AML-193 (cell line): Measurements from ENCODE around the gene UBTD2.

Experiments
- DNase-seq, 2 experiments: peaks; one replicate each; lab custom pipeline; 2025; lab: John Stamatoyannopoulos, UW

UBTD2 gene

DNA sequence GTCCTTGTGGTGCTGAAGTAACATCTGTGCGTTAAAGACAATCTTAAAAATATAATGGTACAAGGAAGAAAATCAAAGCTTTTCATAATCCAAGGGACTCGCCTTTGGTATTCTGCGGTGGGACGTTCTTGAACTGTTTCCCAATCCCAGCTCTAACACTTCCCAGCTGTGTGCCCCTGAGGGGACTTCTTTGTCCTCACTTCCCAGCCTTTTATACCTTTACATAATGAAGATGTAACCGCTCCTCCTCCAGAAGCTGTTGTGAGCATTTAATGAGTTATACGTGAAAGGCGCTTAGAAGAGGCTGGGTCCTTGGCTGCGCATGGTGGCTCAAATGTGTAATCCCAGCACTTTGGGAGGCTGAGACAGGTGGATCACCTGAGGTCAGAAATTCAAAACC lies 112.4 kb downstream of the UBTD2 start:
- no peak for DNase-seq

GRCh38 chr5:172170251-172170701 lies 113.3 kb downstream of the UBTD2 start:
- DNase-seq: no peak

GRCh38 chr5:172169216-172169615 lies 114.3 kb downstream of the UBTD2 start:
- DNase-seq: no peak

DNA sequence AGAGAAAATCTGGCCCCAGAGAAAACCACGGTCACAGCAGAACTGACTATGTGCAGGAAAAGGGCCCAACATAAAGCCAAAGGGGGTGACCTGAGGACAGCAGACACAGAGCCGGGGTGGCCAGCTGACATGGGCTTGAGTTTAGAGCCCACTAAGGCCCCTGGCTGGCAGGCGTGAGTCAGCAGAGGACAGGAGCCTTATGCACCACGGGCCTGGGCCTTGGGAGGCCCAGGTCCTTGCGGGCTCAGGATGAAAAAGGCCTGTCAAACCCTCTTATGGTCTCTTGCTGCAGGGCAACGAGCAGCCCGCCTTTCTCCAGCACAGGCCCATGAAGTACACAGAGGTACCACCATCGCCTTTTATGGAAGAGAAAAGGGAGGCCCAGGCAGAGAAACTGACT lies 115.3 kb downstream of the UBTD2 start:
- DNase-seq: no peak

DNA sequence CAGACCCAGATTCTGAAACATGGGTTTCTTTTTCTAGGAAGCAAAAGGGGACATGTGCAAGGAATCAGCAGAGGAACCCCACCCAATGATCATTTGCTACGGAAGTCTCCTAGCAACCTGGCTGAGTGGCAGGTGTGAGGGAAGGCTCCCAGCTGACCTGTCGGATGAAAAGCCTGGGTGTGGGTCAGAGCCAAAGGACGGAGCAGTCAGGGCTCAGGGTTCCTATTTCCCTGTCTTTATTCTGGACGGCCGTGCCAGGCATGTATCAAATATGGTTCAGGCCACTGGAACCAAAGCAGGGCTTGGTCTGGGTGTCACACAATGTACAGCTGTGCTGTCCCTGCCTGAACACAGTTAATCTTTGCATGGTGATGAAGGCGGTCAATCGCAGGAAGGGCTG lies 115.7 kb downstream of the UBTD2 start:
- no peak for DNase-seq

DNA sequence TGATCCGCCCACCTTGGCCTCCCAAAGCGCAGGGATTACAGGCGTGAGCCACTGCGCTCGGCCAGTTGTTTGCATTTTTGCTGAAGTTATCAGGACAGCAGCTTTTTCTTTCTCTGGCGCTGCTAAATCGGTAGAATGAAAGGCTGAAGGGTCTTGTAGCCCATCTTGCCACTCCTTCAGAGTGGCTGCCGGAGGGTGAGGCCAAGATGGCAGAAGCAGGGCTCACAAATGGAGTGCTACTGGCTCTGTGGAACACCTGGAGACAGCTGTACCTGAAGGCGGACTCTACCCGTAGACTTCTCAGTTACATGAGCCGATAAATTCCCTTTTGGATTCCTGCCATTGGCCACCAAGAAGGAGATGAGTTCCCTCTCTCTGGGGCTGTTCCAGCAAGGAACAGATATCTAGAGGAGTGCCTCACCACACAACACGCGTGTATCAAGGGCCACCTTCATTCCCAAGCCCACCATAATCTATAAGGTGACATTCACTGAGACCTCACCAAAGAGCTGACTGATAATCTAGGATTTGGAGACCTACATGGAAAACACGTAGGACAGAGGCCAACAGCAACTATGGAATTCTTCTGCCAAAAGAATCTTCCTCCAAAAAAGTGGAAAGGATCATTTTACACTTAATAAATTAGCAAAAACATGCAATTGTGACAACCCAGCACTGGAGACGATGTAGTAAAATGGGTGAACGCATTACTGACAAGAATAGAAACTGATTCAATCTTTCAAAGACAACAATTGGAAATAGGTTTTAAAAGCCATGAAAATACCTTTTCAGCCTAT lies 117.3 kb downstream of the UBTD2 start:
- DNase-seq: no peak

DNA sequence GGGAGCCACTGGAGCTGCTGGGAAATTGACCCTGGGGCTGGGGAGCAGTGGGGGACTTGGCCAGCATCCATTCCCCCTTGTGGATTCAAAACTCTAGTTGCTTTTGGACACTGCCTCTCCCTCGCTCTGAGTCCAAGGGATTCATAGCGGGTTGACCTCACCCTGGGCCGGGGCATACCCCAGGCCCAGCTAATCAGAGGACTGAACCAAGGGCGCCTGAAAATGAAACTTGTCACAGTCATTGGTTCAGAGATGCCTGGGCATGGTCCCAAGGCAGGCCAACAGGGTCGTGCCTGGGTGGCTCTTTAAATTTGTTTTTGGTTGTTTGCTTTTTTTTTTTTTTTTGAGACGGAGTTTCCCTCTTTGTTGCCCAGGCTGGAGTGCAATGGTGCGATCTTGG lies 118.1 kb downstream of the UBTD2 start:
- DNase-seq: no peak

DNA sequence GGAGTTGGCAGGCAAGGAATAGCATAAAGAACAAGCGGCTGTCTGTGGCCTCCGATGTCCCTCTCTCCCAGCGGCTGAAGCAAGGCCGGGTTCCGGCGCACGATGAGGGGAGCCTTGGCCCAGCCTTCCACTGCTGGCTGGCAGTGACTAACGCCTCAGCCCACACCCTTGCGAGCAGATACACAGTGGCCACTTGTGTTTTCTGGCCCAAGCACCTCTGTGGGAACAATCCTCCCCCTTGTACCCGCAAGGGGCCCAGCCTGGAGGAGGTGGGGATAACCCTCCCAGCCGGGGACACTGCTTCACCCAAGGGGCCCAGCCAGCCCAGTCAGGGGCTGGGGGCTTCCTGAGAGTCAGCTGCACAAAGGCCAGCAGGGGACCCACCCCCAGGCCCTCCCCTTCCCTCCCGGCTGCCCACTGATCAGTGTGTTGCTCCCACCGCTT lies 118.8 kb downstream of the UBTD2 start:
- no peak for DNase-seq

DNA sequence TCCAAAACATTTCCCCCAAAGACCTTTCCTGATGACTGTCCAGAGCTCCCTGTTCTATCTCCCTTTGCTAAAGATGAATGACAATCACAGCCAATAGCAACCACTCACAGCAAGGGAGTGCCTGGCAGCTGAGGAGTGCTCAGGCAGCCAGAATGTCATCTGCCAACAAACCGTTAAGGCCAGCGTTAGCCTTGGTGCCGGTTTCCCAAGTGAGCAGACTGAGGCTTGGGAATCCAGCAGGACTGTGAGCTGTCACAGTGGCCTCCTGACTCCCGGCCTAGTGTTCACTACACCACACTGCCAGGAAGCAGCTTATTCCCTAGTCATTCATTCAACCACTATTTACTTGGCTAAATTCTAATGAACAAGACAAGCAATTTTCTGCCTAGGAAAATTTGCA lies 120.2 kb downstream of the UBTD2 start:
- no peak for DNase-seq

- no peak for DNase-seq
These were observed 120.6 kb downstream of the UBTD2 start for GRCh38 chr5:172162987-172163343.

DNA sequence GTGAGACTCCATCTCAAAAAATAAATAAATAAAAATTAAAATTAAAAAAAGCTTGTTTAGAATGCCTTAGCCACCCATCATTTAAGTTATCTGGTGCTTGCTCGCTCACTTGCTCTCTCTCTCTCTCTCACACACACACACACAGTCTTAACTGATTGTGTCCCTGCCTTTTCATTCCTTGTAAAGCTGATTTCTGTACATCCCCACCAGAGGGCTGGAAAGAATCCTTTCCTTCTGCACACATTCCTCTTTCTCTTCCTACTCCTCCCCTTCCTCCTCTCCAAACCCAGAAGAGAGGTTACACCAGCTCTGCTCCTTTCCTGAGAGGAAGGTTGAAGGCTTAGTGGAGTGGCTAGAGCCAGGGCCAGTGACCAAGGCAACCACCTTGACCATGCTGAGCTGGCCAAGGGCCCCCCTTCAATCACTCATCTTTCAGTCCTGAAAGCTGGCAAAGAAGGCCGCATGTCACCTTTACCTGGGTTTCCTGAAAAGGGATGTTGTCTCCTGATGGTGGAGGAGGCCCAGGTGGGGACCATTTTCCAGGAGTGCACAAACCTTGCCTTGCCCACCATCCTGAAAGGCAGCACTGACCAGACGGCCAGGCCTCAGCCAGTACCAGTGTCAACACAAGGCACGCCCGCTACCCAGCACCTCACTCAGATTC lies 121.1 kb downstream of the UBTD2 start:
- no peak for DNase-seq

GRCh38 chr5:172160506-172160905 lies 123.1 kb downstream of the UBTD2 start:
- DNase-seq: no peak
